GM19372 (cell line): ENCODE measurements around the gene RPP14.
A peak's percentile ranks its signal among the peaks of the same experiment; 100 is the strongest.
"Not testable (repeated sequence)": the region's sequence is repeated elsewhere in the genome, so short reads cannot be mapped to it uniquely, and the experiment has no call there.

Source experiments
- ATAC-seq: cut with Tn5 transposase; IDR thresholded peaks from one replicate; pipeline ENCODE4 v1.9.1; 2021; ENCODE audit warnings: mild to moderate bottlenecking, low read depth, moderate library complexity; ENCODE audit not compliant: unreplicated experiment

RPP14 gene

DNA sequence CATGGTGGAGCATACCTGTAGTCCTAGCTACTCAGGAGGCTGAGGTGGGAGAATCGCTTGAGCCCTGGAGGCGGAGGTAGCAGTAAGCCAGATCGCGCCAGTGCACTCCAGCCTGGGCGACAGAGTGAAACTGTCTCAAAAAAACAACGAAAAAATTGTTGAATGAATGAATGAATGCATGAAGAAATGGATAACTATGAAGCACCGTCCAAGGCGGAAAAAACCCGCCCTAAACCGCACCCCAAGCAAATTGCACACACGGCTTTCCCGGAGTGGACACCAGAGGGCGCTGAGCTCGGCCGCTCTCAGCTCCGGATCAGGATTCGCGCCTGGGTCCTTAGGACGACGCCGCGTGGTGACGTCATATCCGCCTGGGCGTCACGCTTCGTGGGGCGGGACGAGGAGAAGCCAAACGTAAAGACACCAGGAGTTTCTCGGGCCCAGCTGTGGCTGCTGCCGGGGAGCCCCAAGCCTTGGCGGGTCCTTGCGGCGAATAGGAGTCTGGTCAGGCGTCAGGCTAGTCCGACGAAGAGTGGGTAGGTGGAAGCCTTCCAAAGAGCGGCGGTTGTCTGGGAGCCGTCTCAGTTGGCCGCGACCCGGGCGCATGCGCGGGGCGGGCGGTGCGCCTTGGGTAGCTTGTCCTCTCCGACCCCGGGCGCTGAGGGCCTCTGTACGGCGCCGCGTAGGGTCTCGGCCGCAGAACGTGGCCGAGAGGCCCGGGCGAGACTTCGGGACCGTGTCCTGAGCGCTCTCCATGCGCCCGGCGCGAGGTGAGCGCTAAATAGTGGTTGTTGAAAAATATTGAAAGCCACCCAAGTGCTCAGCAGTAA, at the start of gene RPP14, which contains the start of gene HTD2:
Gene RPP14, plus strand, starts transcription at position 364 of the 830 bp plus-strand sequence. CDS start 4,085 bp downstream, outside the sequence.
Gene HTD2, plus strand, starts transcription at position 639 of the 830 bp plus-strand sequence. CDS start 11,094 bp downstream, outside the sequence.
- peak; percentile 87 for ATAC-seq

DNA sequence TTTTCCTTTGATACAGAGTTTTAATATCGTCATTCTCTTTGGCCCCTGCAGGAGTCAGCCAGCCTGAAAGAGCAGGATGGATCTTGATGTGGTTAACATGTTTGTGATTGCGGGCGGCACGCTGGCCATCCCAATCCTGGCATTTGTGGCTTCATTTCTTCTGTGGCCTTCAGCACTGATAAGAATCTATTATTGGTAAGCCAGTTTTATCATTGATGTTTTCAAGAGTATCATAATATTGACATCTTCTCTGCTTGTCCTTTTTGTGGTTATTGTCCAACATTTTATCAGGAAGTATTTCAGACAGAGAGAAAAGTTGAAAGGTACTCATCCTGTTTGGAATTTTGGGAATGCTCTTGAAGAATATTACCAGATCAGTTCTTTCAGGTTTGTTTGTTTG, 49.5 kb upstream of the RPP14 start:
- no peak for ATAC-seq

- ATAC-seq, result no peak
Measured at GRCh38 chr3:58258392-58259055, 47.5 kb upstream of the RPP14 start.

DNA sequence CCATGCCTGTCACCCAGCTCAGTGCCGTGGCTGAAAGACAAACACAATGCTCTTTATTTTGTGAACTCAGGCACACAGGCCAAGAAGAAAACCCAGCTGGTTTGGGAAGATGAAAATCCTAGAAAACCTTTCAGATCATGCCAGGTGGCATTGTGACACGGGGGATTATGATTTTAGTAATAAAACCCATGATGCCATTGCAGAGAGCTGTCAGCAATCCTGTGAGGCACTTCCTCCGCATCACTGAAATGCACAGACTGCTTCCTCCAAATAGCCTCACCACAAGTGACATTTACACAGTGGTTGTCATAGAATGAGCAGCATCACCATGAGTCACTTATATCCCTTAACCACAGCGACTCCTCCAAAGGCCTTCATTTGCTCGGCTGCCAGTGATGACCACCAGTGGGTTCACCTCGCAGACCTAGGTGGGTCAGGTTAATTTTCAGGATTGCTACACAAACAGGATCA, 45.7 kb upstream of the RPP14 start:
- no peak for ATAC-seq

DNA sequence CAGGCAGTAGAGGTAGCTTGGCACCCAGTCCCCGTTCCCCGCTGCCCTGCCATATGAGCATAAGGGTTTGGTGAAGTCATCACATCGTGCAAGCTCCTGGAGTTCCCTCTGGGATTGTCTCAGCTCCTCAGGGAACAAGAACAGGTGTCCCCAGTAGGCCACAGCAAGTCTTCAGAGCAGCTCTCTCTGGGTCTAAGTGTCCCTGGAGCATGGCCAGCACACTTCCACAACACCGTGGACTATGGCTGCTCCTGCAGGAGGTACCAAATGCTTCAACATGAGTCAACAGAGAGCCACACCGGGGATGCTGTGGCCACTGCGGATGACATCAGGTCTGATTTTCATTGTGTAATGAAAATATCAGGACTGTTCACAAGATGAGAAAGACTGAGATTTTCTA, 45.3 kb upstream of the RPP14 start:
- ATAC-seq, result no peak

GRCh38 chr3:58261954-58262666, 43.9 kb upstream of the RPP14 start:
- peak; percentile 54 for ATAC-seq

- no peak for ATAC-seq
Measured at GRCh38 chr3:58266577-58266976, 39.5 kb upstream of the RPP14 start.

- ATAC-seq, result not testable (repeated sequence)
Measured at GRCh38 chr3:58267543-58267942, 38.5 kb upstream of the RPP14 start.

DNA sequence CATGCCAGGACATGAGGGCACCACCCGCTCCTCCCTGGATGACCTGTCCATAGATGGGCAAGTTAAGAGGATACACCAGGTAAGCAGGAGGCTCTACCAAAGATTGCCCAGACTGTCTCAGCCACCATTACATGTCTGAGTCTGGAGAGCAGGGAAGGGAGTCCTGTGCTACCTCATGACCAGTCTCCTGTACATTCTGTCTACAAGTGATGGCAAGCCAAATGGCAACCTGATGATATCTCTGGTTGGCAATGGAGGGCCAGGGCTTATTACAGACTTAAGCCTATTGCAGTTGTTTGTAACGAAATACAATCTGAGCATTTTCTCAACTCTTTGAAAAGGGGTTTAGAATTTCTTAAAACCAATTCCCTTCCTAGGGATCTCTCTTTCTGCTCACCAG, 36.7 kb upstream of the RPP14 start:
- ATAC-seq, result no peak

- ATAC-seq, result no peak
Measured at GRCh38 chr3:58270485-58270884, 35.6 kb upstream of the RPP14 start.

GRCh38 chr3:58271901-58272501, 34.0 kb upstream of the RPP14 start:
- ATAC-seq, result no peak

GRCh38 chr3:58272891-58273290, 33.2 kb upstream of the RPP14 start:
- ATAC-seq, result no peak

- not testable (repeated sequence) for ATAC-seq
Measured at GRCh38 chr3:58273362-58273761, 32.7 kb upstream of the RPP14 start.

DNA sequence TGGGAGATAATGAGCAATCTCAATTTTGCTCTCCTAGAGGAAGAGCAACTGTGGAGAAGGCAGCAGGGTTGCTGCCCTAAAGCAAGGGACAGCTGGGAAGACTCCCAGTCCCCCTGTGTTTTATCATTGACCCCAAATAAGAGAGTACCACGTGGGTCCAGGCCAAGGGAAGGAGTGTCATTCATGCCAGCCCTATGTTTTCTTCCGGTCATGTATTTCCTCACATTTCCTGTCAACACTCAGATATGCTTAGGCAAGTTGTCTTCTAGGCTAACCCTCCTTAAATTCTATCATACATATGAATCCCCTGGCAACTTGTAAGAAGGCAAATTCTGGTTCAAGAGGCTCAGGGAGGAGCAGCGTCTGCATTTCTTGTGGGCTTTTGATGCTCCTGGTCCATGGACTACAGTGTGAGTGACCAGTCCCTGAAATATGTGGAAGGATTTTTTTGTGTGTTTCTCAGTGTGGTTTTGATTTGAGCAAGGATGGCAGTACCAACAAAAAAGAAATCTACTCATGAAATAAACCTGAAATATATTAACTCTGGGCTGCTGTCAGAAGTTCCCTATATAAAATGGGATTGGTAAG, 31.9 kb upstream of the RPP14 start:
- ATAC-seq, result no peak

DNA sequence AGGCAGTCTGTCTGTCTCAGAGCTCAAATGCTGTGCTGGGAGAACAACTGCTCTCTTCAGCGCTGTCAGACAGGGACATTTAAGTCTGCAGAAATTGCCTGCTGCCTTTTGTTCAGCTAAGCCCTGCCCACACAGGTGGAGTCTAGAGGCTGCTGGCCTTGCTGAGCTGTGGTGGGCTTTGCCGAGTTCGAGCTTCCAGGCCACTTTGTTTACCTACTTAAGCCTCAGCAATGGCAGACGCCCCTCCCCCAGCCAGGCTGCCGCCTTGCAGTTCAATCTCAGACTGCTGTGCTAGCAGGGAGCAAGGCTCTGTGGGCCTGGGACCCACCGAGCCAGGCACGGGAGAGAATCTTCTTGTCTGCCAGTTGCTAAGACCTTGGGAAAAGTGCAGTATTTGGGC, 25.0 kb upstream of the RPP14 start:
- ATAC-seq, result no peak

DNA sequence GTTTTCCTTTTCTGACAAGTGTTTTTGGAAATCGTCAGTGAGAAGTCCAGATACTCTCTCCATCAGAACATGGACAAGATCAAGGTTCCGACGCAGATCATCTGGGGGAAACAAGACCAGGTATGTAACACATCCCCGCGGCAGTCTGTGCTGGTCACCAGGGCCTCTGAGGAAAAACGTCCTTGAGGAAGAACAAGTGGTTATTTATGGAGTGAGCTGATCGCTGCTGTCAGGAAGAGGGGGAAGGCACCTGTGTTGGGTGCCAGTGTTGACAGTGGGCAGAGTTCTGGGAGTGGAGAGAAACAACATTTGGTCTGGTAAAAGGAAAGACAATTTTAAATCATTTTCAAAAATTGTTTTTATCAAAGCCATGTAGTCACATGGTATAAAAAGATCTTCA, 20.7 kb upstream of the RPP14 start:
- no peak for ATAC-seq

- ATAC-seq, result no peak
Measured at GRCh38 chr3:58287354-58287753, 18.7 kb upstream of the RPP14 start.

DNA sequence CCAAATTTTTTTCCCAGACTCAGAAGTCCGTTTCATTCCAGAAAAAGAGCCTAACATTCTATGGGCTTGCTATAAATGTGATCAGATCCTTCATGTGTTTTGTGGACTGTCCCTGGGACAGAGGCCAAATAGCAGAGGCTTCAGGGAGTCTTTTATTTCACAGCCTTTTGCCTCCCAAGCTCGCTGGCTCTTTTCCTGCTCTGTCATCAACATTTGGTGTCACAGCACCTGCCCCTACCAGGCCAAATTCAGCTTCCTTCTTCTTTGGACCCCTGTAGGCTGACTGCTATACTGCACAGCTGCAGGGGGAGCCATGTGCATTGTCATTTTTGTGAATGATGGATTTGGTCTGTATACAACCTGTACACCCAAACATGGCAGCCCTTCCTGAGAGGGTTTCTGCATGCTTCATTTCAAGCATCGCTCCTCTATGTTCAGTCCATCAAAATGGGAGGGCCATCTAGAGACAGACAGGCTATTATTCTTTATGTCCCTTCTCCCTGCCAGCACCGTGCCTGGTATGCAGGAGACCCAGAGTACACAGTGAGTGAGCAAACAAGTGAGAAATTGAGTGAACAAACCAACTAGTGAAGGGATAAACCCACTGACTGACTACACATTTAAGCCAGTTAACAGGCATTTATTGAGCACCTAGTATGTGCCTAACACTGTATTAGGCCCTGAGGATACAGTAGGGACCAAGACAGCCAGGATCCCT, 17.9 kb upstream of the RPP14 start:
- ATAC-seq, result no peak

- not testable (repeated sequence) for ATAC-seq
Measured at GRCh38 chr3:58288964-58289613, 17.0 kb upstream of the RPP14 start.
